NCI-H446 (cell line): Measurements from ENCODE around the gene C1orf115.
"Not testable (repeated sequence)": the region's sequence is repeated elsewhere in the genome, so short reads cannot be mapped to it uniquely, and the experiment has no call there.

Source experiments
- DNase-seq, 2 experiments: peaks; one replicate each; lab custom pipeline; 2025; lab: John Stamatoyannopoulos, UW

C1orf115 gene

GRCh38 chr1:220694866-220695382, 4.8 kb downstream of the C1orf115 start:
- no peak for DNase-seq

- DNase-seq: no peak
Measured at GRCh38 chr1:220695426-220695825, 5.3 kb downstream of the C1orf115 start.

- DNase-seq: no peak
Measured at GRCh38 chr1:220696226-220696862, 6.2 kb downstream of the C1orf115 start.

- peak in 1 of 2 experiments; percentile 77 for DNase-seq
Measured at GRCh38 chr1:220696863-220697231, 6.7 kb downstream of the C1orf115 start.

- DNase-seq: no peak
Measured at GRCh38 chr1:220697326-220697725, 7.2 kb downstream of the C1orf115 start.

- no peak for DNase-seq
Measured at GRCh38 chr1:220698607-220699016, 8.4 kb downstream of the C1orf115 start.

- DNase-seq: no peak
Measured at GRCh38 chr1:220699044-220699443, 8.9 kb downstream of the C1orf115 start.

GRCh38 chr1:220700556-220701179, 10.5 kb downstream of the C1orf115 start:
- peak in 1 of 2 experiments; percentile 55 for DNase-seq

- DNase-seq: no peak
Measured at GRCh38 chr1:220701974-220702373, 11.8 kb downstream of the C1orf115 start.

GRCh38 chr1:220702733-220703270, 12.6 kb downstream of the C1orf115 start:
- no peak for DNase-seq

GRCh38 chr1:220703305-220703704, 13.1 kb downstream of the C1orf115 start:
- no peak for DNase-seq

- no peak for DNase-seq
Measured at GRCh38 chr1:220705782-220706181, 15.6 kb downstream of the C1orf115 start.

- DNase-seq: no peak
Measured at GRCh38 chr1:220706480-220706879, 16.3 kb downstream of the C1orf115 start.

- no peak for DNase-seq
Measured at GRCh38 chr1:220707160-220707559, 17.0 kb downstream of the C1orf115 start.

- DNase-seq: no peak
Measured at GRCh38 chr1:220708244-220708643, 18.1 kb downstream of the C1orf115 start.

GRCh38 chr1:220708936-220709801, 19.0 kb downstream of the C1orf115 start:
- DNase-seq: no peak

- DNase-seq: no peak
Measured at GRCh38 chr1:220710333-220710732, 20.2 kb downstream of the C1orf115 start.

GRCh38 chr1:220711056-220711809, 21.1 kb downstream of the C1orf115 start:
- no peak for DNase-seq

- DNase-seq: not testable (repeated sequence)
Measured at GRCh38 chr1:220715986-220716385, 25.8 kb downstream of the C1orf115 start.

GRCh38 chr1:220717800-220718640, 27.9 kb downstream of the C1orf115 start:
- no peak for DNase-seq

- not testable (repeated sequence) for DNase-seq
Measured at GRCh38 chr1:220721266-220721665, 31.1 kb downstream of the C1orf115 start.
